ENCODE results near the gene CIT. TPM values are rescaled to one million over a fixed set of nuclear protein-coding genes. Genes with fewer than 3 reads are reported as not detected.

The CIT gene
- total and polyA plus RNA-seq, 10 of the 15 experiments (the other 5 are each of a cell fraction or from before 2014, with no cell fraction given), result 1.0 to 38.2 (median 14.9) TPM

DNA sequence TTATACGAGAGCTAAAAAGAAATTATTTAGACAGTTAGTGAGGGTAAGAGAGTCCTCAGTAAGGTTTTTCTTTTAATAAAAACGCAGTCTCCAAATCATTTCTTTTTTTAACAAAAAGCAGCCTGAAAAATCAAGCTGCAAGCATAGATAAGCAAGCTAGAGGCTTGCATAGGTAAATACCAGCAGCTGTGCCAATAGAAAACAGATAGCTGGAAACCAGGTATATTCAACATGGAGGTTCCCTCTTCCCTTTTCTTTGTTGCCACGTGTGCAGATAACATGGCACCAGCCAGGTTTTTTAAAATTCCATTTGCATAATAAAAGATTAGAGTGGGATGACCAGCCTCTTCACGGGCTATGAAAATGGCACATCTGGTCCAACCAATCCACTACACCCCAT is 215.2 kb downstream of the CIT start:
- H3K9ac ChIP-seq (ENCODE audit: control insufficient read depth, insufficient read depth, low read length), result no peak overlapping the region
- ATAC-seq (no peak), FAIRE-seq (no peak), DNase-seq (ENCODE audit: low read depth, low spot score) (no peak)
- H4K20me1 ChIP-seq (ENCODE audit: control insufficient read depth, insufficient read depth), result no peaks in the 10 kb centered on the region
- no peaks in the 10 kb centered on the region for H3K36me3 ChIP-seq (ENCODE audit: control insufficient read depth in 2 of 2, insufficient read depth in 2 of 2, low read length in 1 of 2)
- no peak overlapping the region for H3K27ac ChIP-seq (ENCODE audit: control insufficient read depth, insufficient read depth)
- in situ Hi-C loops (cut with MboI) (loop anchor here (25.0 kb wide), 1 partner anchor 1525 kb away; the partner anchor contains the start of gene PEBP1), intact Hi-C loops (cut with micrococcal nuclease; ENCODE audit: unreplicated experiment) (no loop called here)
- no peaks in the 10 kb centered on the region for H3K9me3 ChIP-seq (replicated peaks; ENCODE audit: control insufficient read depth, insufficient read depth, low read length)
- H3K4me2 ChIP-seq (ENCODE audit: control insufficient read depth, insufficient read depth), result no peak overlapping the region
- no peaks in the 10 kb centered on the region for H3K27me3 ChIP-seq (replicated peaks in 1 of 2; ENCODE audit: control insufficient read depth in 2 of 2, insufficient read depth in 2 of 2, low read length in 1 of 2)
- POLR2A ChIA-PET, result no interaction called here
- H3K4me1 ChIP-seq (ENCODE audit: control insufficient read depth, insufficient read depth, low read length), result peaks cover 17% of the 10 kb centered on the region
- TF ChIP-seq SIN3A (IDR thresholded peaks at IDR 0.05; ENCODE audit: low read depth, low read length) (no peak), HDAC6 (IDR thresholded peaks at IDR 0.05; ENCODE audit: unreplicated experiment) (no peak), KAT2A (conservative IDR thresholded peaks at IDR 0.05; ENCODE audit: control insufficient read depth, low read depth, low read length) (no peak), YBX1 (IDR thresholded peaks at IDR 0.05) (no peak), SIX5 (IDR thresholded peaks at IDR 0.05; ENCODE audit: low read depth, low read length, severe bottlenecking) (no peak), POU2F2 (IDR thresholded peaks at IDR 0.05; ENCODE audit: borderline replicate concordance, low read depth, low read length) (no peak), ATF7 (IDR thresholded peaks at IDR 0.05; ENCODE audit: low read depth) (no peak), CEBPB (IDR thresholded peaks at IDR 0.05; ENCODE audit: borderline replicate concordance in 1 of 2, low read depth in 2 of 2, low read length in 2 of 2) (no peak), MTA3 (IDR thresholded peaks at IDR 0.05; ENCODE audit: borderline replicate concordance, low read length) (no peak)
- TF ChIP-seq, protein P1, sequence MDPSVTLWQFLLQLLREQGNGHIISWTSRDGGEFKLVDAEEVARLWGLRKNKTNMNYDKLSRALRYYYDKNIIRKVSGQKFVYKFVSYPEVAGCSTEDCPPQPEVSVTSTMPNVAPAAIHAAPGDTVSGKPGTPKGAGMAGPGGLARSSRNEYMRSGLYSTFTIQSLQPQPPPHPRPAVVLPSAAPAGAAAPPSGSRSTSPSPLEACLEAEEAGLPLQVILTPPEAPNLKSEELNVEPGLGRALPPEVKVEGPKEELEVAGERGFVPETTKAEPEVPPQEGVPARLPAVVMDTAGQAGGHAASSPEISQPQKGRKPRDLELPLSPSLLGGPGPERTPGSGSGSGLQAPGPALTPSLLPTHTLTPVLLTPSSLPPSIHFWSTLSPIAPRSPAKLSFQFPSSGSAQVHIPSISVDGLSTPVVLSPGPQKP (IDR thresholded peaks at IDR 0.05; ENCODE audit: low read depth, low read length), result no peak
- TF ChIP-seq, protein P2, sequence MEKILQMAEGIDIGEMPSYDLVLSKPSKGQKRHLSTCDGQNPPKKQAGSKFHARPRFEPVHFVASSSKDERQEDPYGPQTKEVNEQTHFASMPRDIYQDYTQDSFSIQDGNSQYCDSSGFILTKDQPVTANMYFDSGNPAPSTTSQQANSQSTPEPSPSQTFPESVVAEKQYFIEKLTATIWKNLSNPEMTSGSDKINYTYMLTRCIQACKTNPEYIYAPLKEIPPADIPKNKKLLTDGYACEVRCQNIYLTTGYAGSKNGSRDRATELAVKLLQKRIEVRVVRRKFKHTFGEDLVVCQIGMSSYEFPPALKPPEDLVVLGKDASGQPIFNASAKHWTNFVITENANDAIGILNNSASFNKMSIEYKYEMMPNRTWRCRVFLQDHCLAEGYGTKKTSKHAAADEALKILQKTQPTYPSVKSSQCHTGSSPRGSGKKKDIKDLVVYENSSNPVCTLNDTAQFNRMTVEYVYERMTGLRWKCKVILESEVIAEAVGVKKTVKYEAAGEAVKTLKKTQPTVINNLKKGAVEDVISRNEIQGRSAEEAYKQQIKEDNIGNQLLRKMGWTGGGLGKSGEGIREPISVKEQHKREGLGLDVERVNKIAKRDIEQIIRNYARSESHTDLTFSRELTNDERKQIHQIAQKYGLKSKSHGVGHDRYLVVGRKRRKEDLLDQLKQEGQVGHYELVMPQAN (conservative IDR thresholded peaks at IDR 0.05), result no peak
- TF ChIP-seq, protein P3, sequence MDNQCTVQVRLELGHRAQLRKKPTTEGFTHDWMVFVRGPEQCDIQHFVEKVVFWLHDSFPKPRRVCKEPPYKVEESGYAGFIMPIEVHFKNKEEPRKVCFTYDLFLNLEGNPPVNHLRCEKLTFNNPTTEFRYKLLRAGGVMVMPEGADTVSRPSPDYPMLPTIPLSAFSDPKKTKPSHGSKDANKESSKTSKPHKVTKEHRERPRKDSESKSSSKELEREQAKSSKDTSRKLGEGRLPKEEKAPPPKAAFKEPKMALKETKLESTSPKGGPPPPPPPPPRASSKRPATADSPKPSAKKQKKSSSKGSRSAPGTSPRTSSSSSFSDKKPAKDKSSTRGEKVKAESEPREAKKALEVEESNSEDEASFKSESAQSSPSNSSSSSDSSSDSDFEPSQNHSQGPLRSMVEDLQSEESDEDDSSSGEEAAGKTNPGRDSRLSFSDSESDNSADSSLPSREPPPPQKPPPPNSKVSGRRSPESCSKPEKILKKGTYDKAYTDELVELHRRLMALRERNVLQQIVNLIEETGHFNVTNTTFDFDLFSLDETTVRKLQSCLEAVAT (IDR thresholded peaks at IDR 0.05), result no peak
- TF ChIP-seq, protein P4, sequence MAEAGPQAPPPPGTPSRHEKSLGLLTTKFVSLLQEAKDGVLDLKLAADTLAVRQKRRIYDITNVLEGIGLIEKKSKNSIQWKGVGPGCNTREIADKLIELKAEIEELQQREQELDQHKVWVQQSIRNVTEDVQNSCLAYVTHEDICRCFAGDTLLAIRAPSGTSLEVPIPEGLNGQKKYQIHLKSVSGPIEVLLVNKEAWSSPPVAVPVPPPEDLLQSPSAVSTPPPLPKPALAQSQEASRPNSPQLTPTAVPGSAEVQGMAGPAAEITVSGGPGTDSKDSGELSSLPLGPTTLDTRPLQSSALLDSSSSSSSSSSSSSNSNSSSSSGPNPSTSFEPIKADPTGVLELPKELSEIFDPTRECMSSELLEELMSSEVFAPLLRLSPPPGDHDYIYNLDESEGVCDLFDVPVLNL (IDR thresholded peaks at IDR 0.05; ENCODE audit: low read depth, low read length), result no peak
- TF ChIP-seq, protein P5, sequence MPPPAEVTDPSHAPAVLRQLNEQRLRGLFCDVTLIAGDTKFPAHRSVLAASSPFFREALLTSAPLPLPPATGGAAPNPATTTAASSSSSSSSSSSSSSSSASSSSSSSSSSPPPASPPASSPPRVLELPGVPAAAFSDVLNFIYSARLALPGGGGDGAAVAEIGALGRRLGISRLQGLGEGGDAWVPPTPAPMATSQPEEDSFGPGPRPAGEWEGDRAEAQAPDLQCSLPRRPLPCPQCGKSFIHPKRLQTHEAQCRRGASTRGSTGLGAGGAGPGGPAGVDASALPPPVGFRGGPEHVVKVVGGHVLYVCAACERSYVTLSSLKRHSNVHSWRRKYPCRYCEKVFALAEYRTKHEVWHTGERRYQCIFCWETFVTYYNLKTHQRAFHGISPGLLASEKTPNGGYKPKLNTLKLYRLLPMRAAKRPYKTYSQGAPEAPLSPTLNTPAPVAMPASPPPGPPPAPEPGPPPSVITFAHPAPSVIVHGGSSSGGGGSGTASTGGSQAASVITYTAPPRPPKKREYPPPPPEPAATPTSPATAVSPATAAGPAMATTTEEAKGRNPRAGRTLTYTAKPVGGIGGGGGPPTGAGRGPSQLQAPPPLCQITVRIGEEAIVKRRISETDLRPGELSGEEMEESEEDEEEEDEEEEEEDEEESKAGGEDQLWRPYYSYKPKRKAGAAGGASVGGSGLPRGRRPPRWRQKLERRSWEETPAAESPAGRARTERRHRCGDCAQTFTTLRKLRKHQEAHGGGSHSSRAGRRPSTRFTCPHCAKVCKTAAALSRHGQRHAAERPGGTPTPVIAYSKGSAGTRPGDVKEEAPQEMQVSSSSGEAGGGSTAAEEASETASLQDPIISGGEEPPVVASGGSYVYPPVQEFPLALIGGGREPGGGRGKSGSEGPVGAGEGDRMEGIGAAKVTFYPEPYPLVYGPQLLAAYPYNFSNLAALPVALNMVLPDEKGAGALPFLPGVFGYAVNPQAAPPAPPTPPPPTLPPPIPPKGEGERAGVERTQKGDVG (CRISPR knock-in tag; IDR thresholded peaks at IDR 0.05), result no peak
- RAD21 ChIA-PET (ENCODE audit: unreplicated experiment), result no interaction called here
- H2AFZ ChIP-seq (ENCODE audit: control insufficient read depth, low read depth, low read length), result no peak overlapping the region
- CTCF ChIA-PET, result interaction anchor here (1.2 to 2.7 kb wide), 5 partner anchors 8 to 218 kb away, joined by 3 to 8 read pairs (median 3); partner anchors contain the start of gene CIT
- 57% methylated on average over 4 of the region's 4 CpGs for WGBS (ENCODE audit: insufficient coverage, insufficient replicate concordance, low lambda C conversion rate, missing lambda C conversion rate)
- no TSS peak for BruUV-seq (replicated peaks)
- H3K4me3 ChIP-seq, result no peak overlapping the region
- no peaks in the 10 kb centered on the region for H3K79me2 ChIP-seq (ENCODE audit: control insufficient read depth, insufficient read depth, low read length)
- SMC1A ChIA-PET (ENCODE audit: uncharacterized antibody, unreplicated experiment), result interaction anchor here (1.1 to 1.7 kb wide), 3 partner anchors 8 to 20 kb away, joined by 3 to 4 read pairs (median 3); no protein-coding TSS in a partner anchor
